ENCODE data around the gene TAS2R10.

The TAS2R10 gene

GRCh38 chr12:10855807-10856206, 29.6 kb upstream of the TAS2R10 start:
- no peak for DNase-seq (ENCODE audit: low read depth)
- no peak overlapping the region for H3K4me3 ChIP-seq (ENCODE audit: low read depth, low read length)
- TF ChIP-seq MYC (IDR thresholded peaks at IDR 0.05; ENCODE audit: low read depth, low read length): no peak
- no peak for TF ChIP-seq POLR2A (IDR thresholded peaks at IDR 0.05; ENCODE audit: extremely low read depth, insufficient read length)
- TF ChIP-seq CTCF (IDR thresholded peaks at IDR 0.05; ENCODE audit: low read depth, low read length): no peak
- TF ChIP-seq, protein P1, sequence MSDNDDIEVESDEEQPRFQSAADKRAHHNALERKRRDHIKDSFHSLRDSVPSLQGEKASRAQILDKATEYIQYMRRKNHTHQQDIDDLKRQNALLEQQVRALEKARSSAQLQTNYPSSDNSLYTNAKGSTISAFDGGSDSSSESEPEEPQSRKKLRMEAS (IDR thresholded peaks at IDR 0.05; ENCODE audit: low read depth, low read length): no peak

DNA sequence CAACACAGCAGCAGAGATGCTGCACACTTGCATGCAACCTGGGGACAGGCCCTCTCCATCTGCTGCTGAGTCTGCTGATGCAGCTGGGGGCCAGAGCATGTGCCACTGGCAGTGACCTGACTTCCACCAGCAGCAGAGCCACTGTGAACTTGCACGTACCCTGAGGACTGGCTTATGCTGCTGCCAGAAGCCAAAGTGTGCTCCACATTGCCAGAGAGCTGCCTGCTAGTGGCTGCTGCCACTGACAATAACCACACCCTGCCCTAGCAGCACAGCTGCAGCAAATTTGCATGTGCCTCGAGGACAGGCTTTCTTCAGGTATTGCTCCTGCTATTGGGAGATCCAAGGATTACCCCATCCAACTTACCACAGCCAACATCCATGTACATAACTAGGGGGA, 27.6 kb upstream of the TAS2R10 start:
- H3K4me3 ChIP-seq (ENCODE audit: low read depth, low read length): no peak overlapping the region
- DNase-seq (ENCODE audit: low read depth): no peak
- TF ChIP-seq, protein P1 (IDR thresholded peaks at IDR 0.05; ENCODE audit: low read depth, low read length): no peak

DNA sequence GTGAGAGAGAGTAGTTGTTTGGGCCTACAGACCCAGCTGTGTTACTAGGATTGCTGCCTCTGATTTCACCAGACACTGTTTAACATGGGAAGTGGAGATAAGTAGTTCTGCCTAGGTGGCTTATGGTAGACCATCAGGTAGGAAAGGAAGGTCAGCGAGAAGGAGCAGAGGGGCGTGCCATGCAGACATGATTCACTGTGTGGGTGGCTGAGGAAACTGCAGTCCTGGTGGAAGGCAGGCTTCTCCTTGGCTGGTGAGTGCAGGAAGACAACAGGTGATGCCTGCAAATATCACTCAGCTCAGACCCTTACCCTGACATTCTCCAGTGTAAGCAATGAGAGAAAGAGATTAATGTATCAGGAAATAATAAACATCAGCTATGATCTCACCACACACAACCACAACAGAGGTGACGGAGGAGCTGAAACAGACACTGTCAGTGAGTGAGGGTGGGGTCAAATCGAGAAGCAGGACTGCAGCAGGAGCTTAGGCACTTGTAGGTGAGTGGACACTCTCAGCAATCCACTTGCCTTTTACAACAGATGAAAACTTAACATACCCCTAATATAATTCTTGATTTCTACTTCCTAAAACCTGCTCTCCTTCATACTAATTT, 25.2 kb upstream of the TAS2R10 start:
- DNase-seq (ENCODE audit: low read depth): no peak
- H3K4me3 ChIP-seq (ENCODE audit: low read depth, low read length): no peak overlapping the region
- TF ChIP-seq, protein P1 (IDR thresholded peaks at IDR 0.05; ENCODE audit: low read depth, low read length): no peak
- TF ChIP-seq CTCF (IDR thresholded peaks at IDR 0.05; ENCODE audit: low read depth, low read length): no peak
- no peak for TF ChIP-seq MYC (IDR thresholded peaks at IDR 0.05; ENCODE audit: low read depth, low read length)
- TF ChIP-seq POLR2A (IDR thresholded peaks at IDR 0.05; ENCODE audit: extremely low read depth, insufficient read length): no peak

DNA sequence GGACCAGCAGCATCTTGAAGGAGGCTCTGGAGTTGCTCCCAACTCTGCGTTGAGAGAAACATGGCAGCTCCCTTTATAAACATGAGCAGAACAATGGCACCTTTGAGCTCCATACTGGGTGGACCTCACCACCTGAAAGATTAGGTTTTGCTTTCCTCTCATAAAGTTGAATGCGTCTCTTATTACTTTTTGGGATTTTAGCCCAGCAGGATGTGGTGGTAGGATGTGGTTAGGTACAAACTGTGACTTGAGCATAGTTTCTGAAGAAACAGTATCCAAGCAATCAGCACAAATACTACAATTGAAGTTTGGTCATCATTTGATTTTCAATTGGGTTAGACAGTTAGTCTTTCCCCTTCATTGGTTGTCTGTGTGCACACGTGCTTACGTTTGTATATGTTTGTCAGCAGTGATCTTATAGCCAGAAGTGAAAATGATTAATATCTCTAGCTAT, 23.3 kb upstream of the TAS2R10 start, which contains the start of gene PRR4:
Gene PRR4 (minus strand): TSS at position 51 of the 454 bp plus-strand sequence. CDS start 38 bp downstream, at position 13.
- DNase-seq (ENCODE audit: low read depth): no peak
- no peak within 1 kb of the TSS for H3K4me3 ChIP-seq (ENCODE audit: low read depth, low read length)
- TF ChIP-seq, protein P1 (IDR thresholded peaks at IDR 0.05; ENCODE audit: low read depth, low read length): no peak
- no peak for TF ChIP-seq POLR2A (IDR thresholded peaks at IDR 0.05; ENCODE audit: extremely low read depth, insufficient read length)
- TF ChIP-seq MYC (IDR thresholded peaks at IDR 0.05; ENCODE audit: low read depth, low read length): no peak
- no peak for TF ChIP-seq CTCF (IDR thresholded peaks at IDR 0.05; ENCODE audit: low read depth, low read length)

GRCh38 chr12:10847744-10848143, 21.6 kb upstream of the TAS2R10 start:
- no peak for DNase-seq (ENCODE audit: low read depth)
- TF ChIP-seq, protein P1 (IDR thresholded peaks at IDR 0.05; ENCODE audit: low read depth, low read length): no peak
- TF ChIP-seq POLR2A (IDR thresholded peaks at IDR 0.05; ENCODE audit: extremely low read depth, insufficient read length) (no peak), MYC (IDR thresholded peaks at IDR 0.05; ENCODE audit: low read depth, low read length) (no peak), CTCF (IDR thresholded peaks at IDR 0.05; ENCODE audit: low read depth, low read length) (no peak)
- no peak overlapping the region for H3K4me3 ChIP-seq (ENCODE audit: low read depth, low read length)

- H3K4me3 ChIP-seq (ENCODE audit: low read depth, low read length): no peak overlapping the region
- TF ChIP-seq, protein P1 (IDR thresholded peaks at IDR 0.05; ENCODE audit: low read depth, low read length): no peak
- TF ChIP-seq CTCF (IDR thresholded peaks at IDR 0.05; ENCODE audit: low read depth, low read length) (no peak), MYC (IDR thresholded peaks at IDR 0.05; ENCODE audit: low read depth, low read length) (no peak), POLR2A (IDR thresholded peaks at IDR 0.05; ENCODE audit: extremely low read depth, insufficient read length) (no peak)
- DNase-seq (ENCODE audit: low read depth): no peak
Observed at GRCh38 chr12:10842862-10843261, 16.7 kb upstream of the TAS2R10 start.
